Fibroblast of mammary gland (primary cell): ENCODE results near the gene TSSK2.

Experiments used
- DNase-seq: peaks from one replicate; pipeline ENCODE4 v3.0.0-alpha.2; 2010; ENCODE audit warnings: low read depth
- H3K4me3 ChIP-seq: 2 replicates; pipeline ENCODE4 v1.5.1; 2011; ENCODE audit warnings: low read depth, mild to moderate bottlenecking, low read length, moderate library complexity; ENCODE audit not compliant: control insufficient read depth
- CTCF ChIP-seq: conservative IDR thresholded peaks from 2 replicates; pipeline ENCODE4 v1.5.1; 2011; ENCODE audit warnings: low read depth, low read length, inconsistent platforms; ENCODE audit not compliant: control insufficient read depth, insufficient read depth

Gene TSSK2

GRCh38 chr22:19111140-19111539, 20.0 kb upstream of the TSSK2 start:
- no peak for TF ChIP-seq CTCF
- DNase-seq, result no peak
- H3K4me3 ChIP-seq, result no peak overlapping the region

GRCh38 chr22:19111584-19111983, 19.5 kb upstream of the TSSK2 start:
- DNase-seq, result no peak
- TF ChIP-seq CTCF, result no peak
- H3K4me3 ChIP-seq, result no peak overlapping the region

GRCh38 chr22:19113429-19113828, 17.7 kb upstream of the TSSK2 start:
- no peak overlapping the region for H3K4me3 ChIP-seq
- DNase-seq, result no peak
- no peak for TF ChIP-seq CTCF

- no peak for TF ChIP-seq CTCF
- H3K4me3 ChIP-seq, result no peak overlapping the region
- DNase-seq, result no peak
These were observed 16.0 kb upstream of the TSSK2 start for GRCh38 chr22:19114984-19115552.

GRCh38 chr22:19115628-19116027, 15.5 kb upstream of the TSSK2 start:
- no peak for DNase-seq
- TF ChIP-seq CTCF, result peak; percentile 15
- H3K4me3 ChIP-seq, result no peak overlapping the region

- DNase-seq, result no peak
- no peak for TF ChIP-seq CTCF
- H3K4me3 ChIP-seq, result no peak overlapping the region
These were observed 14.0 kb upstream of the TSSK2 start for GRCh38 chr22:19117111-19117512.

- H3K4me3 ChIP-seq, result no peak overlapping the region
These were observed 12.7 kb upstream of the TSSK2 start for GRCh38 chr22:19118329-19118880.

More at GRCh38 chr22:19118329-19118880, 12.7 kb upstream of the TSSK2 start:
- no peak for DNase-seq
- no peak for TF ChIP-seq CTCF
